ENCODE measurements around the gene FRYL.

FRYL gene

DNA sequence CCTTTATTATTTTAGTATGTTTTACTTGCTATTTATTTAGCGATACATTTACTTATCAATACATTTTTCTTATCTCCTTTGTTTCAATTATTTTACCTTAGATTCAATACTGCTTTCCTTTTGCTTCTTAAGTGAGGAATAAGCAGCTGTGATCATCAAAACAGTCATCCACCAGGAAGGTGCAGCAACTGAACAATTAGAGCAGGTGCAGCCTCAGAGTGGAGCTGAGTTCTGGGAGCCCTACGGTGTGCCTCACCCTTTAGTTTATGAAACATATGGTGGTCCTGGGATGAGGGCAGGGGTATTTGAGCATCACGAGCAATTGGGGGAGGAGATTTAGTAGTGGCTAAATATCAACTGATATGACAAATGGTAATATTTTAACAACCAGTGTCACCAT lies 111.0 kb downstream of the FRYL start:
- H3K79me2 ChIP-seq (ENCODE audit: insufficient read depth, low read length) = peaks cover 53% of the 10 kb centered on the region
- H3K4me3 ChIP-seq (ENCODE audit: insufficient read depth, low read length, poor library complexity, severe bottlenecking) = no peak overlapping the region
- no peaks in the 10 kb centered on the region for H3K9me3 ChIP-seq (ENCODE audit: insufficient read depth, low read length)
- H3K36me3 ChIP-seq (ENCODE audit: low read length) = 0 out of 2 replicates have a peak, but pooled peaks cover 3% of the 10 kb centered on the region
- H4K20me1 ChIP-seq (ENCODE audit: low read depth, low read length) = no peaks in the 10 kb centered on the region; the same call in none of the 2 replicates
- TF ChIP-seq, protein P1, sequence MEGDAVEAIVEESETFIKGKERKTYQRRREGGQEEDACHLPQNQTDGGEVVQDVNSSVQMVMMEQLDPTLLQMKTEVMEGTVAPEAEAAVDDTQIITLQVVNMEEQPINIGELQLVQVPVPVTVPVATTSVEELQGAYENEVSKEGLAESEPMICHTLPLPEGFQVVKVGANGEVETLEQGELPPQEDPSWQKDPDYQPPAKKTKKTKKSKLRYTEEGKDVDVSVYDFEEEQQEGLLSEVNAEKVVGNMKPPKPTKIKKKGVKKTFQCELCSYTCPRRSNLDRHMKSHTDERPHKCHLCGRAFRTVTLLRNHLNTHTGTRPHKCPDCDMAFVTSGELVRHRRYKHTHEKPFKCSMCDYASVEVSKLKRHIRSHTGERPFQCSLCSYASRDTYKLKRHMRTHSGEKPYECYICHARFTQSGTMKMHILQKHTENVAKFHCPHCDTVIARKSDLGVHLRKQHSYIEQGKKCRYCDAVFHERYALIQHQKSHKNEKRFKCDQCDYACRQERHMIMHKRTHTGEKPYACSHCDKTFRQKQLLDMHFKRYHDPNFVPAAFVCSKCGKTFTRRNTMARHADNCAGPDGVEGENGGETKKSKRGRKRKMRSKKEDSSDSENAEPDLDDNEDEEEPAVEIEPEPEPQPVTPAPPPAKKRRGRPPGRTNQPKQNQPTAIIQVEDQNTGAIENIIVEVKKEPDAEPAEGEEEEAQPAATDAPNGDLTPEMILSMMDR (IDR thresholded peaks at IDR 0.05; ENCODE audit: insufficient read depth, low read length, poor library complexity, severe bottlenecking) = no peak
- no peak for TF ChIP-seq EZH2phosphoT487 (conservative IDR thresholded peaks at IDR 0.05; ENCODE audit: low read length)
- no peak overlapping the region for H3K4me2 ChIP-seq (ENCODE audit: low read depth, low read length, poor library complexity, severe bottlenecking)
- no peak overlapping the region for H3K27ac ChIP-seq (ENCODE audit: low read depth, low read length)
- no peaks in the 10 kb centered on the region for H3K27me3 ChIP-seq (ENCODE audit: low read length)
- H3K9ac ChIP-seq (ENCODE audit: low read length) = no peak overlapping the region
- no peaks in the 10 kb centered on the region; the same call in 1 of the 2 replicates for H3F3A ChIP-seq (ENCODE audit: insufficient read depth)
- no peaks in the 10 kb centered on the region for H3K9me2 ChIP-seq (replicated peaks; ENCODE audit: insufficient read depth, low read length)
- H2AFZ ChIP-seq (ENCODE audit: low read depth, low read length, severe bottlenecking) = no peak overlapping the region

DNA sequence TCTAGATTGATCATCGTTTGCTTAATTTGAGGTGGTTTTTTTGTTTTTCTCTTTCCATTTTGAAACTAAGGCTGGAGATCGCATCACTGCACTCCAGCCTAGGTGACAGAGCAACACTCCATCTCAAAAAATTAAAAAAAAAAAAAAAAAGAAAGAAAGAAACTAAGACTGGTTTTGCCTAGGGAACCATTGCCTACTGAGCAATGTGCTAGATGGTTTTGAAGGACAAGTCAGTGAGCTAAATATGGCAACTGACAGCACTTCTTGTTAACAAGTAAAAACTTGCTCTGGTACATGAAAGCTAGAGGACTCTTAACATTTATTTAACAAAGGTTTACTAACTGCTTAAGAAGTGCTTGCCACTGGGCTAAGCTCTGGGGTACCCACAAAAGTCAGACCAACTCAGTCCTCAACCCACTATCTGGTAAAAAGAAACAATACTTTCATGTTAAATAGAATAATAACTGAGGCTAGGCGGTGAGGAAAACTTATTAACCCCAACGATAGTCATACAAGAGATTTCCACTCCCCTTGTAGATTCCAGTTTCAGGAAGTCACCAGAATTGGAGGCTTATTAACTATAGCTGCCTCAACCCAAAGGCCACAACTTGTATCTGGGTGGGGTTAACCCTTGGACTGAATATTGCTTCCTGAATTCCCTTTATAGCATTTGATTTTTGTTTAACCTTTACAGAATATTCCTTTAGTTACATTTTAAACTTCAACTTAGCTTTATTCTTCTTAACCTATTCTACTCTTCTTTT lies 111.6 kb downstream of the FRYL start:
- Histone ChIP-seq H3F3A (ENCODE audit: insufficient read depth) (no peaks in the 10 kb centered on the region; the same call in 1 of the 2 replicates), H4K20me1 (ENCODE audit: low read depth, low read length) (no peaks in the 10 kb centered on the region; the same call in none of the 2 replicates), H3K36me3 (ENCODE audit: low read length) (0 out of 2 replicates have a peak, but pooled peaks cover 3% of the 10 kb centered on the region), H3K9me2 (replicated peaks; ENCODE audit: insufficient read depth, low read length) (no peaks in the 10 kb centered on the region), H3K4me3 (ENCODE audit: insufficient read depth, low read length, poor library complexity, severe bottlenecking) (no peak overlapping the region), H2AFZ (ENCODE audit: low read depth, low read length, severe bottlenecking) (no peak overlapping the region), H3K79me2 (ENCODE audit: insufficient read depth, low read length) (peaks cover 58% of the 10 kb centered on the region), H3K4me2 (ENCODE audit: low read depth, low read length, poor library complexity, severe bottlenecking) (no peak overlapping the region), H3K27ac (ENCODE audit: low read depth, low read length) (no peak overlapping the region), H3K9me3 (ENCODE audit: insufficient read depth, low read length) (no peaks in the 10 kb centered on the region), H3K9ac (ENCODE audit: low read length) (no peak overlapping the region), H3K27me3 (ENCODE audit: low read length) (no peaks in the 10 kb centered on the region)
- TF ChIP-seq, protein P1 (IDR thresholded peaks at IDR 0.05; ENCODE audit: insufficient read depth, low read length, poor library complexity, severe bottlenecking) = no peak
- TF ChIP-seq EZH2phosphoT487 (conservative IDR thresholded peaks at IDR 0.05; ENCODE audit: low read length) = no peak

DNA sequence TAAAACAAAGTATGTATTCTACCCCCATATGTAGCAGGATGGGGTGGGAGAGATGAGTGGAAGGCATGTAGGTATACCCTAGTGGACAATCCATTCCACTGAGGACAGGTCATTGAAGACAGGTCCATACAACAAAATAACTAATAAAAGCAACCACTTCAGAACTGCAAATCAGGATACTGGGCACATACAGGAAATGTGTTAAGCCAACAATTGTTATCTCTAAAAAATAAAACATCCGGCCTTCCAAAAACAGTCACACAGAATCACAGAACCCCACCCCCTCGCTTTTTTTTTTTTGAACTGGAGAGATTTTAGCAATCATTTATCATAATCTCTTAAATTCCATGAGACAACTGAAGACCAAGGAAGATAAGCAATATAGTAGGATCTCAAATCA lies 112.9 kb downstream of the FRYL start:
- no peaks in the 10 kb centered on the region for H3K9me2 ChIP-seq (replicated peaks; ENCODE audit: insufficient read depth, low read length)
- H3K9me3 ChIP-seq (ENCODE audit: insufficient read depth, low read length) = no peaks in the 10 kb centered on the region
- H3K4me2 ChIP-seq (ENCODE audit: low read depth, low read length, poor library complexity, severe bottlenecking) = no peak overlapping the region
- H4K20me1 ChIP-seq (ENCODE audit: low read depth, low read length) = no peaks in the 10 kb centered on the region; the same call in none of the 2 replicates
- peaks cover 53% of the 10 kb centered on the region for H3K79me2 ChIP-seq (ENCODE audit: insufficient read depth, low read length)
- no peak overlapping the region for H3K4me3 ChIP-seq (ENCODE audit: insufficient read depth, low read length, poor library complexity, severe bottlenecking)
- no peak for TF ChIP-seq EZH2phosphoT487 (conservative IDR thresholded peaks at IDR 0.05; ENCODE audit: low read length)
- TF ChIP-seq, protein P1 (IDR thresholded peaks at IDR 0.05; ENCODE audit: insufficient read depth, low read length, poor library complexity, severe bottlenecking) = no peak
- H3K36me3 ChIP-seq (ENCODE audit: low read length) = 0 out of 2 replicates have a peak, but pooled peaks cover 3% of the 10 kb centered on the region
- H3K27ac ChIP-seq (ENCODE audit: low read depth, low read length) = no peak overlapping the region
- no peaks in the 10 kb centered on the region; the same call in 1 of the 2 replicates for H3F3A ChIP-seq (ENCODE audit: insufficient read depth)
- no peak overlapping the region for H2AFZ ChIP-seq (ENCODE audit: low read depth, low read length, severe bottlenecking)
- no peaks in the 10 kb centered on the region for H3K27me3 ChIP-seq (ENCODE audit: low read length)
- H3K9ac ChIP-seq (ENCODE audit: low read length) = no peak overlapping the region

All from SU-DHL-6 (cell line).